Heart left ventricle (tissue), 16 donors: ENCODE results near the gene SUDS3. TPM values are rescaled to one million over a fixed set of nuclear protein-coding genes. Genes with fewer than 3 reads are reported as not detected.

Source experiments
- ATAC-seq, 4 donors: fragments of 200-7000 bp; cut with Tn5 transposase; one replicate each; pipeline ENCODE4 v1.9.1; 2020 to 2022; ENCODE audit warnings: moderate library complexity in 4 of 4, mild to moderate bottlenecking in 3 of 4, moderate number of reproducible peaks in 1 of 4
- DNase-seq, 5 donors: peaks; one replicate each; pipeline ENCODE4 v3.0.0-alpha.2; 2020
- H3K27ac ChIP-seq, 12 donors: fragments of 200-600 bp; sonication (generic) in 4 of 12; one replicate each; pipeline versions ENCODE4 v1.5.0 to v1.8.0; 2016 to 2022; ENCODE audit warnings: mild to moderate bottlenecking in 2 of 12
- H3K27me3 ChIP-seq, 9 donors: fragments of 200-600 bp; sonication (generic) in 2 of 9; one replicate each; pipeline versions ENCODE4 v1.5.1 to v1.8.0; 2016 to 2022; ENCODE audit warnings: mild to moderate bottlenecking in 3 of 9
- H3K36me3 ChIP-seq, 9 donors: fragments of 200-600 bp; sonication (generic) in 2 of 9; one replicate each; pipeline versions ENCODE4 v1.5.0 to v1.8.0; 2018 to 2022; ENCODE audit warnings: mild to moderate bottlenecking in 2 of 9
- H3K4me1 ChIP-seq, 12 donors: fragments of 200-600 bp; sonication (generic) in 4 of 12; one replicate each; pipeline versions ENCODE4 v1.5.0 to v1.8.0; 2016 to 2022; ENCODE audit warnings: mild to moderate bottlenecking in 3 of 12
- H3K4me3 ChIP-seq, 12 donors: fragments of 200-600 bp; sonication (generic) in 4 of 12; one replicate each; pipeline versions ENCODE4 v1.5.0 to v1.8.0; 2017 to 2022; ENCODE audit warnings: mild to moderate bottlenecking in 9 of 12, moderate library complexity in 4 of 12
- H3K9me3 ChIP-seq, 12 donors: fragments of 200-600 bp; sonication (generic) in 4 of 12; one replicate each; pipeline versions ENCODE4 v1.5.0 to v1.8.0; 2016 to 2022; ENCODE audit warnings: mild to moderate bottlenecking in 1 of 12
- POLR2A ChIP-seq, 2 donors: fragments of 450-650 bp; IDR thresholded peaks; one replicate each; pipeline ENCODE4 v1.6.1; 2017; ENCODE audit warnings: antibody characterized with exemption in 2 of 2, mild to moderate bottlenecking in 2 of 2, moderate library complexity in 2 of 2
- WGBS, 4 donors: extraction: QIAGEN DNeasy Blood & Tissue Kit in 2 of 4; methylation state at CpG; one replicate each; pipeline versions ENCODE4 v1.1.5 to v1.1.7; 2013 to 2018; 5-methylcytosine and 5-hydroxymethylcytosine counted together
- intact Hi-C, 10 donors: fragments of 100-400 bp; cut with DNase I; formaldehyde crosslinking; loops; one replicate each; pipeline versions ENCODE4 v1.11.1 to v1.14.2; 2022
- polyA plus RNA-seq, 2 donors: library from polyadenylated mRNA; stranded (reverse); fragments of 200-250 nt; gene quantifications; one replicate each; pipeline ENCODE4 v1.2.3, GENCODE V29; 2013
- total RNA-seq, 9 donors: library from RNA; depleted of rRNA in 2 of 9; stranded (reverse); fragments of >200 nt in 2 of 9; fragmentation: NEBNext Ultra II Directional in 3 of 9; extraction: Animal tissue kit (Norgen Biotek cat#: 25700) in 3 of 9; gene quantifications; one replicate each; pipeline versions ENCODE4 v1.1.0 to v1.2.4, GENCODE V29; 2016 to 2023
- TF ChIP-seq, protein P1 (sequence below), 12 donors: fragments of 200-600 bp; sonication (generic) in 4 of 12; IDR thresholded peaks; one replicate each; pipeline versions ENCODE4 v1.5.0 to v1.8.0; 2018 to 2022; ENCODE audit warnings: antibody characterized with exemption in 12 of 12, mild to moderate bottlenecking in 5 of 12
- donor health status: ischemic (EF 13 %, LVEDD 7.1; RV severe dilation, severe dysfunction).
- donor health status: healthy with polysubstance abuse.
- donor health status: DM: no; HTN: yes; CAD: no.
- donor health status: DM: no; HTN: no; CAD: no.
- donor health status: ischemic (EF 25% LVEDD 6.9; RV normal size, moderate dysfunction).
- donor health status: ischemic (EF 25% LVEDD 5.7; RV mildly dilated, moderate dysfunction).
- donor health status: healthy.
- donor health status: DM: yes; HTN: yes; CAD: no.
- donor health status: ischemic (EF 35%, LVEDD 5.7; RV mildly dilated, moderate dysfunction).
- donor health status: nonischemic (EF 11% LVEDD 7.7; RV severe dilation, severe dysfunction).
- donor health status: DM: yes; HTN: yes; CAD: no.
- donor health status: PGD.
- donor health status: ischemic (EF 29% LVEDD 5.4; RV normal size, mild dysfunction).
- donor health status: nonischemic (EF 23%, LVEDD 6.1; RV moderate dilation, normal function).

The SUDS3 gene
- total and polyA plus RNA-seq, 11 donors: 8.0 to 32.1 (median 21.4) TPM

DNA sequence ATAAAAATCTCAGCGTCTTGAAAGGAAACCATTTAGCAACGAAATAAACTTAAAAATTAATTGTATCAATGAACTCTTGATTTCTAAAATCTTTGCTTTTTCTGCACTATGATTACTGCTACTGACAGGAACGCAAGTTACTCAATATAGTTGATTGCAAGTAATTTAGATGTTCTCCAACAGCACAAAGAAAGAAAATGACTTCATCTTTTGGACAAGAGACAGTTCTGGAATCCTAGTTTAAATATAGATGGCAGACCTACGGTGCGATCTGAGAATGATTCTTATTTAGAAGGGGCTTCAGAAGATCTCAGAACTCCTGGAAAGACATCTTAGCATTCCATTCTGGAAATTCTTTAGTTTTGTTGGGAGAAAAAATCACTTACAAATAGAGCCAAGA, 1.4 kb upstream of the SUDS3 start:
- TF ChIP-seq, protein P1, sequence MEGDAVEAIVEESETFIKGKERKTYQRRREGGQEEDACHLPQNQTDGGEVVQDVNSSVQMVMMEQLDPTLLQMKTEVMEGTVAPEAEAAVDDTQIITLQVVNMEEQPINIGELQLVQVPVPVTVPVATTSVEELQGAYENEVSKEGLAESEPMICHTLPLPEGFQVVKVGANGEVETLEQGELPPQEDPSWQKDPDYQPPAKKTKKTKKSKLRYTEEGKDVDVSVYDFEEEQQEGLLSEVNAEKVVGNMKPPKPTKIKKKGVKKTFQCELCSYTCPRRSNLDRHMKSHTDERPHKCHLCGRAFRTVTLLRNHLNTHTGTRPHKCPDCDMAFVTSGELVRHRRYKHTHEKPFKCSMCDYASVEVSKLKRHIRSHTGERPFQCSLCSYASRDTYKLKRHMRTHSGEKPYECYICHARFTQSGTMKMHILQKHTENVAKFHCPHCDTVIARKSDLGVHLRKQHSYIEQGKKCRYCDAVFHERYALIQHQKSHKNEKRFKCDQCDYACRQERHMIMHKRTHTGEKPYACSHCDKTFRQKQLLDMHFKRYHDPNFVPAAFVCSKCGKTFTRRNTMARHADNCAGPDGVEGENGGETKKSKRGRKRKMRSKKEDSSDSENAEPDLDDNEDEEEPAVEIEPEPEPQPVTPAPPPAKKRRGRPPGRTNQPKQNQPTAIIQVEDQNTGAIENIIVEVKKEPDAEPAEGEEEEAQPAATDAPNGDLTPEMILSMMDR (IDR thresholded peaks at IDR 0.05): no peak
- TF ChIP-seq POLR2A (IDR thresholded peaks at IDR 0.05): no peak
- ATAC-seq (no peak), DNase-seq (no peak)
- Histone ChIP-seq H3K27ac (peak overlapping the region in 11 of 12 donors; percentile 85 to 98 (median 95)), H3K9me3 (no peaks in the 10 kb centered on the region), H3K4me1 (peaks cover 0 to 69% (median 35%) of the 10 kb centered on the region in 12 donors), H3K36me3 (peaks cover 0 to 13% (median 8%) of the 10 kb centered on the region in 9 donors), H3K27me3 (no peaks in the 10 kb centered on the region), H3K4me3 (peak overlapping the region in 3 of 12 donors; percentile 9 to 100 (median 100))
- 47 to 51% (median 48%) methylated on average over 5 of the region's 5 CpGs for WGBS, 4 donors
- intact Hi-C loops: loop anchor here in 8 of 10 donors (1.0 to 10.0 kb wide), 10 partner anchors 68 to 503 kb away; partner anchors contain the start of genes WSB2 (in 3 of the 8) and PEBP1 (in 1 of the 8)

DNA sequence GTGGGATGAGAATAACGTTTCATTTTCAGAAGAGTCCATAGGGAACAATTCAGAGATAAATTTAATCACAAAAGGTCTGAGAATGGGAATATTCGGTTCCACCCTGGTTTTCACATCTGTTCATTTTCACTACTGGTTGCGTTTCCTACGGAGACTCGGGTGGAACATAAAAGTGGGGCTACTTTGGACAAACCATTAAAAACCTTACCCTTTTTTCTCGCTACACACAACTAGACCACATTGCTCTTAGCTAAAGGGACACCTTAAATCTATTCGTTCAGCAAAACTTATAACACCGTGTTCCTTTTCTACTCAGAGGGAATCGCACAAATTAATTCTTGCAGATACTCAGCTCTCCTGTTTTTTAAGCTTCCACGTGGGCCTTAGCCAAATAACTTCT, 1.0 kb upstream of the SUDS3 start:
- DNase-seq (no peak), ATAC-seq (no peak)
- peak overlapping the region in 11 of 12 donors; percentile 85 to 98 (median 95) for H3K27ac ChIP-seq
- H3K9me3 ChIP-seq: no peaks in the 10 kb centered on the region
- 67 to 69% (median 68%) methylated on average over 10 of the region's 10 CpGs for WGBS, 4 donors
- H3K27me3 ChIP-seq: no peaks in the 10 kb centered on the region
- intact Hi-C loops: loop anchor here in 8 of 10 donors (1.0 to 10.0 kb wide), 8 partner anchors 68 to 503 kb away; partner anchors contain the start of gene WSB2 (in 2 of the 8)
- no peak for TF ChIP-seq POLR2A (IDR thresholded peaks at IDR 0.05)
- TF ChIP-seq, protein P1 (IDR thresholded peaks at IDR 0.05): no peak
- H3K4me3 ChIP-seq: peak overlapping the region in 7 of 12 donors; percentile 85 to 100 (median 99)
- peaks cover 0 to 18% (median 12%) of the 10 kb centered on the region in 9 donors for H3K36me3 ChIP-seq
- peaks cover 0 to 65% (median 32%) of the 10 kb centered on the region in 12 donors for H3K4me1 ChIP-seq

DNA sequence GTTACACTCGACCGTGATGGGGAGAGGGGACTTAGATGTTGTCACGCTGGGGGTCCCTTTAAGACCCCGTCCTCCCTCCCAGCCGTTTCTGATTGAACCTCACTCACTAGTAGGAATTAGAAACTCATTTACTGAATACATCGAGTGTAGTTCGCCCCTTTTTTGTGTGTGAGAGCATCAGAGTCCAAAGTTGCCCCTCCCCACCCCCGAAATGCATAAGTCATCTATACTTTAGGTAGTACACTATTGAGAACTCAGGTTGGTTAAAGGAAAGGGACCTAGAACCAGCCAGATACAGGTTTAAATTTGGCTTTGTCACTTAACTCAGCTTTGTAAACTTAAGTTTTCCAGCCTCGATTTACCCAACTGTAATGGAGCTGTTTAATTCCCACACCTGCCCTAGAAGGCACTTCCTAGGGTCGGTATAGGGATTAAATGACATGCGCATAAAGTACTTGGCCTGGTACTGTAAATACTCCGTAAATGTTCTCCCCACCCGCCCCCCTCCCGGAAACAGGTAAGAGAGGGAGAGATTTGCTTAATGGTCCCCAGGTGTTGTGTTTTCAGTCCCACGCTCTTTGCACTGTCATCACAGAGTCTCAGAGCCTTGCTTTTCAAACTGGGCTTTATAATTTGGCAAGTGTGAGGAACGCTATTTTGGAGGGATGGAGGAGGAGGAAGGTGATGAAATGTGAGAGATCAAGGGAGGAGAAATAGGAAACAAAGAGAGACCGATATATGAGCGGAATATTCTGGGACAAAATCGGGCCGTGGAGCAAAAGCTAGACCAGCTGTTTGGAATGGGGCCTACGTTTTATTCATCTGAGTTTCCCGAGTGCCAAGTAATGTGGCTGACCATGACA, 897 bp downstream of the SUDS3 start:
- H3K27ac ChIP-seq: peak overlapping the region; percentile 85 to 98 (median 94)
- ATAC-seq (no peak), DNase-seq (no peak)
- 2 to 5% (median 3%) methylated on average over 22 of the region's 22 CpGs for WGBS, 4 donors
- intact Hi-C loops: loop anchor here (2.0 to 10.0 kb wide), 9 partner anchors 194 to 505 kb away; partner anchors contain the start of gene WSB2 (in 2 of the 10)
- H3K4me1 ChIP-seq: peaks cover 0 to 46% (median 29%) of the 10 kb centered on the region in 12 donors
- H3K9me3 ChIP-seq: no peaks in the 10 kb centered on the region
- no peak for TF ChIP-seq POLR2A (IDR thresholded peaks at IDR 0.05)
- TF ChIP-seq, protein P1 (IDR thresholded peaks at IDR 0.05): no peak
- H3K36me3 ChIP-seq: peaks cover 0 to 37% (median 31%) of the 10 kb centered on the region in 9 donors
- peak overlapping the region; percentile 85 to 100 (median 98) for H3K4me3 ChIP-seq
- H3K27me3 ChIP-seq: no peaks in the 10 kb centered on the region
